Body of pancreas (tissue), 4 donors: Measurements from ENCODE around the gene TEX30.

Experiments
- POLR2A ChIP-seq, 3 donors: fragments of 450-650 bp; IDR thresholded peaks; one replicate each; pipeline ENCODE4 v1.6.1; 2016; ENCODE audit warnings: antibody characterized with exemption in 3 of 3, mild to moderate bottlenecking in 2 of 3
- TF ChIP-seq, protein P1 (sequence below), 7 experiments: fragments of 450-650 bp in 4 of 7; fragments of 200-600 bp in 3 of 7; sonication (generic) in 3 of 7; IDR thresholded peaks; one replicate each; pipeline ENCODE4 v1.5.1; 2016 to 2019; ENCODE audit warnings: antibody characterized with exemption in 7 of 7

DNA sequence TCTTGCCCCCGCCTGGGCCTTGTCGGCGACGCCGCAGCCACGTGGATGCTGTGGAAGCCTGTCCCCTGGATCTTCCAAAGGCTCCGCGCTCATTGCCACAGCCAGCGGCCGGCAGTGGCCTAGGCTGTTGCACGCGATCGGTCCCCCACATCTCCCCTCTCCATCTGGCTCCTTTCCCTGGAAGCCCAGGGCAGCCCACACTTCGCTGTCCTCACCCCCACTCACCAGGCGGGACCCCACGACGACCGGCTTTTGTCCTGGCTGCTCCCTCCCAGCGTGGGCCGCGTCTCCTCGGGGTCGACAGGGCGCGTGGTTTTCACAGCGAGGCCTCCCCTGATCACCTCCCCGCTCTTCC, 605 bp upstream of the TEX30 start:
- TF ChIP-seq POLR2A (IDR thresholded peaks at IDR 0.05): no peak
- TF ChIP-seq, protein P1, sequence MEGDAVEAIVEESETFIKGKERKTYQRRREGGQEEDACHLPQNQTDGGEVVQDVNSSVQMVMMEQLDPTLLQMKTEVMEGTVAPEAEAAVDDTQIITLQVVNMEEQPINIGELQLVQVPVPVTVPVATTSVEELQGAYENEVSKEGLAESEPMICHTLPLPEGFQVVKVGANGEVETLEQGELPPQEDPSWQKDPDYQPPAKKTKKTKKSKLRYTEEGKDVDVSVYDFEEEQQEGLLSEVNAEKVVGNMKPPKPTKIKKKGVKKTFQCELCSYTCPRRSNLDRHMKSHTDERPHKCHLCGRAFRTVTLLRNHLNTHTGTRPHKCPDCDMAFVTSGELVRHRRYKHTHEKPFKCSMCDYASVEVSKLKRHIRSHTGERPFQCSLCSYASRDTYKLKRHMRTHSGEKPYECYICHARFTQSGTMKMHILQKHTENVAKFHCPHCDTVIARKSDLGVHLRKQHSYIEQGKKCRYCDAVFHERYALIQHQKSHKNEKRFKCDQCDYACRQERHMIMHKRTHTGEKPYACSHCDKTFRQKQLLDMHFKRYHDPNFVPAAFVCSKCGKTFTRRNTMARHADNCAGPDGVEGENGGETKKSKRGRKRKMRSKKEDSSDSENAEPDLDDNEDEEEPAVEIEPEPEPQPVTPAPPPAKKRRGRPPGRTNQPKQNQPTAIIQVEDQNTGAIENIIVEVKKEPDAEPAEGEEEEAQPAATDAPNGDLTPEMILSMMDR (IDR thresholded peaks at IDR 0.05): no peak
